HG03469 (cell line): ENCODE data around the gene DEFB118.
"Not testable (repeated sequence)": the region's sequence is repeated elsewhere in the genome, so short reads cannot be mapped to it uniquely, and the experiment has no call there.

Experiments
- ATAC-seq: cut with Tn5 transposase; IDR thresholded peaks from one replicate; pipeline ENCODE4 v1.9.1; 2021; ENCODE audit warnings: mild to moderate bottlenecking, moderate library complexity, moderate number of reproducible peaks; ENCODE audit not compliant: unreplicated experiment

DEFB118 gene, protein sequence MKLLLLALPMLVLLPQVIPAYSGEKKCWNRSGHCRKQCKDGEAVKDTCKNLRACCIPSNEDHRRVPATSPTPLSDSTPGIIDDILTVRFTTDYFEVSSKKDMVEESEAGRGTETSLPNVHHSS

DNA sequence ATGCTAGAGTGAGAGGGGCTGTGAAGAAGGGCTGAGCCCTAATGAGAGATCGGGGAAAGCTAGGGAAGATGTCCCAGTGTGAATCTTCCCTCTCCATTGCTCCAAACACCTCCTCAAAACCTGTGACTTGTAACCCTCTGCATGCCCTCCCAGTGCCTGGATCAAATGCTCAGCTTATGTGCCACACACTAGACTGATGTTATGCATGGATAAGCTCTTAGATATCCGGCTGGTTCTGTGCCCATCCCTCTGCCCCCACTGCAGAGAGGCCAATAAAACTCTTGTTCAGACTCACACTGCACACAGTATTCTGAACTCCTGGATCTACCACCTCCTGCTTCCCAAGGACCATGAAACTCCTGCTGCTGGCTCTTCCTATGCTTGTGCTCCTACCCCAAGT, at the start of gene DEFB118:
DEFB118 (plus strand) TSS at position 301 of the 400 bp plus-strand sequence; CDS start at position 351, 50 bp downstream.
- ATAC-seq = no peak

DNA sequence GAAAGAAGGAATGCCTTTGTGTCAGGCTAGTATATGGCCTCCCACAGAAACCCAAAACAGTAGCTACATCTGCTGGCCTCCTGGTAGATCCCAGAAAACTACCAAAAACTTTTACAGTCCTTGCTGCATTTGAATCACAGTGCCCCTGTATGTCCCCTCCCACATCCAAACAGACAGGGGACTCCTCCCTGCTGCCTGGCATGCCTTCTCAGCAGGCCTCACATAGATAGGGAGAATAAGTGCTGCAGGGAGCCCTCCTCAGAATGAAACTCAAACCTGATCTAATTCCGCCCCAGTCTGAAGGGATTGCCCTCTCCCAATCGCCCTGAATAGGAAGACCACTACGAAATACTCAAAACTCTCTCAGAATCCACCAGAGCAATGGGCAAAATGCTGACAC, 45.9 kb upstream of the DEFB118 start:
- no peak for ATAC-seq

DNA sequence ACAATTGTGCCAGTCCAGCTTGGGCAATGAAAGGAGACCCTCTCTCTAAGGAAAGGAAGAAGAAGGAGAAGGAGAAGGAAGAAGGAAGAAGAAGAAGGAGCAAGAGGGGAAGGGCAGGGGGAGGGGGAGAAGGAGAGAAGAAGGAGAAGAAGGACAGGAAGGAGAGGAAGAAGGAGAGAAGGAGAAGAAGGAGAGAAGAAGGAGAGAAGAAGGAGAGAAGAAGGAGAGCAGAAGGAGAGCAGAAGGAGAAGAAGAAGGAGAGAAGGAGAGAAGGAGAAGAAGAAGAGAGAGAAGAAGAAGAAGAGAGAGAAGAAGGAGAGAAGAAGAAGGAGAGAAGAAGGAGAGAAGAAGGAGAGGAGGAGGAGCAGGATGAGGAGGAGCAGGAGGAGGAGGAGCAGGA, 37.5 kb upstream of the DEFB118 start:
- no peak for ATAC-seq

DNA sequence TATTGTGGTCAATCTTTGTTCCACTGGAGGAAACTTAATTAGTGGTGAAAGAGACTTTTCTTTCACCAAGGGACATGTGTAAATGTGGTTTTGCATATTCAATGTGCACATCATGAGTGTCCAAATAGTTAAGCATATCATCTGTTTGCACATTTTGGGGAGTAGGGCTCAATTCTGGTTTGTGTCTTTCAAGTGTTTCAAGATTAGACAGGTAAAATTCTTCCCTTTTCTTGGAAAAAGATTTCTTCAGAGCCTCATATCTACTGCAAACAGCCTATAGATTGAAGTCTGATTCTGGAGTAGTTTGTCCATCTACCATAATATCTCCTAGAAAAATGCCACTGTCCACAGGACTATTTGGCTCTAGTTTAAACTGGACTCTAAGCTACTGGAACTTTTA, 26.9 kb upstream of the DEFB118 start:
- ATAC-seq = no peak

DNA sequence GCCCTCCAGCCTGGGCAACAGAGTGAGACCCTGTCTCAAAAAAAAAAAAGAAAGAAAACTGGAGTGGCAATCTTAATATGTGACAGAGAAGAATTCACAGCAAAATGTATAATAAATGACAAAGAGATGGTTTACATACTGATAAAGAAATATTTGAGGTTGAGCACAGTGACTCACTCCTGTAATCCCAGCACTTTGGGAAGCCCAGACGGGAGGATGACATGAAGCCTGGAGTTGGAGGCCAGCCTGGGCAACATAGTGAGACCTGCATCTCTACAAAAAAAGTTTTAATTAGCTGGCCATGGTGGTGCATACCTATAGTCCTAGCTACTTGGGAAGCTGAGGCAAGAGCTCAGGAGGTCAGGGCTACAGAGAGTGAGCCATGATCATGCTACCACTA, 12.4 kb upstream of the DEFB118 start:
- no peak for ATAC-seq

DNA sequence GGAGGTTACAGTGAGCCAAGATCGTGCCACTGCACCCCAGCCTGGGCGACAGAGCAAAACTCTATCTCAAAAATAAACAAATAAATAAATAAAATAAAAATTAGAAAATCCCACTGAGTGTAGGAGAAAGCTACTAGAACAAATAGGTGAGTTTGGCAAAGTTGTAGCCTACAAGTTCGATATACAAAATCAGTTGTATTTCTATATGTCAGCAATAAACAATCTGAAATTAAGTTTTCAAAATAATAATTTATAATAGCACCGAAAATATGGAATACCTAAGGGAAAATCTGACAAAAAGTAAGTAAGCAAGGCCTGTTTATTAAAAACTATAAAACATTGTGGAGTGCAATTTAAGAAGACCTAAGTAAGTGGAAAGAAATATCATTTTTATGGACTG, 5.1 kb upstream of the DEFB118 start:
- no peak for ATAC-seq

DNA sequence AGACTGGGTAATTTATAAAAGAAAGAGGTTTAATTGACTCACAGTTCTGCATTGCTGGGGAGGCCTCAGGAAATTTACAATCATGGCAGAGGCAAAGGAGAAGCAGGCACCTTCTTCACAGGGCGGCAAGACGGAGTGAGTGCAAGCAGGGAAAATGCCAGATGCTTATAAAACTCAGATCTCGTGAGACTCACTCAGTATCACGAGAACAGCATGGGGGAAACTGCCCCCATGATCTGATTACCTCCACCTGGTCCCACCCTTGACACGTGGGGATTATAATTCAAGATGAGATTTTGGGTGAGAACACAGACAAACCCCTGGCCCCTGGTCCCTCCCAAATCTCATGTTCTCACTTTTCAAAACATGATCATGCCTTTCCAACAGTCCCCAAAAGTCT, 4.1 kb upstream of the DEFB118 start:
- not testable (repeated sequence) for ATAC-seq

DNA sequence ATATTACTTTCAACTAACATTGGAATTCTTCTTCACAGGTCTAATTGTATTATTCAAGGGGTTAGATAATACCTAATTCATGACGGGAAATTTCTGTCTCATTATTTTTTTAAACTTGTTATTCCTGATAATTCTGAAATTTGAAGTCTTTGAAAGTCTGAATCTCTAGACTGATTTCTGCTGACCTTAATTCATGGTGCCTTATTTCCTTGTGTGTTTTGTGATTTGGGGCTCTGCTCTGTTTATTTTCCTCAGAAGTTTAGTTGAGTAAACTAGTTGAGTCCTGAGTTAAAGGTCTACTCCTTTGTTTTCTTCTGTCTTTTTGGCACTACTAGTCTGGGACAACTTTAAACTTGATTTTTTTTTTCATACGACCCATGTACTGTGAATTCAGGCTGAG, 5.9 kb downstream of the DEFB118 start:
- ATAC-seq = no peak

DNA sequence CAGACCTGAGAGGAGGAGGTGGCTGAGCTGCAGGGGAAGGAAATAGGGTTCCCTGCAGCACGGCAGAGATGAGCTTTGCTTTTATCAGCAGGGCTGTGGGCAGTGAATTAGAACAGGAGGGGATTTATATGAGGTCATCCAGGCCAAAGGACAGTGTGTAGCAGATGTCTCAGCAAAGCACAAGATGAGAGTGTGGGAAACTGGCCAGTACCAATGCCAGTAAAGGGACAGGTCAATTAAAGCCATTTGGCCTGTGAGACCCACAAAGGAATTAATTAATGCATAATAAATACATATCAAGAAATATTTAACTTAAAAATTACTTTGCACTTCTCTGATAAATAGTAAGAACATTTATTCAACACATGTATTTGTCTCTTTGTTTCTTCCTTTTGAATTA, 22.1 kb downstream of the DEFB118 start, which contains the start of gene DEFB119:
DEFB119 (minus strand) TSS at position 101 of the 400 bp plus-strand sequence. CDS start 107 bp downstream, outside the sequence.
- no peak for ATAC-seq

DNA sequence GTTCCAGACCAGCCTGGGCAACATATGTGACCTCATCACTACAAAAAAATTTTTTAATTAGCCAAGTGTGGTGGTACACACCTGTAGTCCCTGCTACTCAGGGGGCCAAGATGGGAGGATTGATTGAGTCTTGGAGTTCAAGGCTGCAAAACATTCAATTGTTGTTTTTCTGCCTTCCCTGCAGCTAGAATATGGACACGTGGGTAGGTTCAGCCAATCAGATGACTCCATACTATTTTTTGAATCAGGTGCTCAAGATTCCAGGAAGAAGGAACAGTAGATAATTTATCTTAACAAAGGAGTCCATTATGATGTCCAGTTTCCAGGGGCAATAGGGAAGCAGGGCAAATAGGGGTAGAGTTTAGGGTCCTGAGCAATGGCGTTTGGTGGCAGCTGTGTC, 24.4 kb downstream of the DEFB118 start:
- no peak for ATAC-seq

DNA sequence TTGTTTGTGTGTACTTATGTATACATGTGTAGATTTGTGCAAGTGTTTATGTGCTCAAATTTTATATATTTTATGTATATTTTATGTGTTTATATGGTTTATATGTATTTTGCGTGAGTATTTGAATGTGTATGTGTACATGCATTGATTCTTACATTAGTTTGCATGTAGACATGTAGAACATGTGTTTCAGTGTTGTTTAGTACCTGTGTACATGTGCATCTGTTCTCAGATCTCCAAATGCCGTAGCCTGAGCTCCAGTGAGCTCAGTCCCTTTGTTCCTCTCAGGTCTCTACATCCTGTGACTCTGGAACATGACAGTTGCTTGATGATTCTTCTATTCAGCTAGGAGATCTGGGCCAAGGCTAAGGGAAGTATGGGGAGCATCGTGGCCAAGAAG, 26.5 kb downstream of the DEFB118 start:
- no peak for ATAC-seq

DNA sequence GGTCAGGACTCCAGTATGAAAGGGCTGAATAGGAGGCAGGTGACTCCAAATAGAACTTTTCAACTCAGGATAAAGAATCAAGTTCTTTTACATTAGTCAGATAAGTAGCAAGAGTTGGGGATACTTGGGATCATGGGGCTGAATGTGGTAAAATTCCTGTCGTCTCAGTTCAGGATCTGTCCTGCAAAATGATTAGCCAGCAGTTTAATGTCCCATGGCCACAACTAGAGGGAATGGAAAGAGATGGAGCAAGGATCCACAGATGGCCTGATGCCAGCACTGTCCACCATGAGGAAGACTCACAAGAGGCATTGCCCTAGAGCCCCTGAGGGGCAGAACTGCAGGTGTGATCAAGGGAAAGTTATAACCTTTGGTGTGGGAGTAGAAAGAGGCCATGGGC, 35.5 kb downstream of the DEFB118 start:
- ATAC-seq = no peak

DNA sequence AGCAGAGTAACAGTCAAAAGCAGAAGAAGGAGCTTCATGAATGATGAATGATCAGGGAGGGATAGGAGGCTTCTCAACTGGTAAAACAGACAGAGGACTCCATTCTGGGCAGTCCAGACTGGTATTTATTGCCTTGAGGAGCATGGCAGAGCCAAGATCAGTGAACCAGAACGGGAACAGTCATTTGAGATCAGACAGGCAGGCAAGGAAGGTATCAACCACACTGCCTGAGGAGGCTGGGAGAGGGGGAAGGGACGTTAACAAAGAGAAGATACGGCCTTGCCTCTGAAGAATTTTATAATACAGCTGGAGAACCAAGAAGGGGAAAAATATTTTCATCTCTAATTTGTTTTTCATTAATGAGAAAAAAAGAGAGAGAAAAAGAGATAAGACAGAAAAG, 37.7 kb downstream of the DEFB118 start, which contains the start of gene DEFB121:
DEFB121 (minus strand) TSS at position 101 of the 400 bp plus-strand sequence; CDS start at position 38, 63 bp downstream.
- no peak for ATAC-seq

DNA sequence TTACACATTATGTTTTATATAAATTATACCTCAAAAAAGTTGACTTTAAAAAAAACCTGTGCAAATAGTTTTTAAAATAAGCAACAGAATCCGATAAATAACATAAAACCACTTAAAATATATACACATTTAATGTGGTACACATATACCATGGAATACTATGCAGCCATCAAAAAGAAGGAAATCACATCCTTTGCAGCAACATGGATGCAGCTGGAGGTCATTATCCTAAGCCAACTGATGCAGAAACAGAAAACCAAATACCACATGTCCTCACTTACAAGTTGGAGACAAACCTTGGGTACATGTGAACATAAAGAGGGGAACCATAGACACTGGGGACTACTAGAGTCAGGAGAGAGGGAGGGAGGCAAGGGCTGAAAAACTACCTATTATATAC, 41.6 kb downstream of the DEFB118 start:
- no peak for ATAC-seq

DNA sequence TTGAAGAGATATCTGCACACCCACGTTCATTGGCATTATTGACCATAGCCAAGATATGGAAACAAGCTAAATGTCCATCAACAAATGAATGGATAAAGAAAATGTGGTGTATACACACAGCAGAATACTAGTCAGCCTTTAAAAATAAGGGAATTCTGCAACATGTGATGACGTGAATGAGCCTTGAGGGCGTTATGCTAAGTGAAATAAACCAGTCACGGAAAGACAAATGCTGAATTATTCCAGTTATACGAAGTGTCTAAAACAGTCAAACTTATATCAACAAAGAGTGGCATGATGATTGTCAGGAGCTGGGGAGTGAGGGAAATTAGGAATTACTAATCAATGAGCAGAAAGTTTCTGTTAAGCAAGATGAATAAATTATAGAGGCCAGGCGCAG, 46.0 kb downstream of the DEFB118 start:
- no peak for ATAC-seq

DNA sequence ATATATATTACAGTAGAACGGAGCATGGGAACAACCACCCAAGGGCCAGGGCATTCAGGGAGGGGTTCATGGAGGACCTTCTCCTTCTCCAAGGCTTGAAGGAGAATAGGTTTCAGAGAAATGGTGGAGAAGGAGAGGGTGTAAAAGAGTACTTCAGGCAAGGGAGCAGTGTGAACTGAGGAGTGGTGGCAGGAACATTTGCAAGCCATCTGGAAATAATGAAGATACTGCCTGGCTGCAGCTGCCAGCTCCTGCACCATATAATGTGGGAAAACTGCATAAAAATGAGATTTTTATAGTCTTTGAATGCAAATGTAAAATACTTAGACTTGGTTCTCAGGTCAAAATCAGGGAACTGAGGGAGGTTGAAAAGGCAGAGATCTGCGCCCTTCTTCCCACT, 47.3 kb downstream of the DEFB118 start:
- no peak for ATAC-seq

DNA sequence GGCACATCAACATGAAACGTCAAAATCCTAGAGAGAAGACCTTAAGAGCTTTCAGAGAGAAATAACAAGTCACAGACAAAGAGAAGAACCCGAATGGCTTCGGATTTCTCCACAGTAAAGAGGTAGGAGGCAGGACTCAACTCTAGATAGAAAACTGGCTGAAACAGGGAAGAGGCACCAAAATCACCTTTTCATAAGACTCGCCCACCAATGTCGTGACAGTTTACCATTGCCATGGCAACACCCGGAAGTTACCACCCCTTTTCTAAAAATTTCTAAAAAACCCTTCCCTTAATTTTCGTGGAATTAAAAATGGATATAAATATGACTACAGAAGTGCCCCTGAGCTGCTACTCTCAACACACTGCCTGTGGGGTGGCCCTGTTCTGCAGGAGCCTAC, 49.9 kb downstream of the DEFB118 start:
- ATAC-seq = no peak
